ENCODE measurements around the gene ERC2. TPM values are rescaled to one million over a fixed set of nuclear protein-coding genes. Genes with fewer than 3 reads are reported as not detected.

The ERC2 gene
- total and polyA plus RNA-seq, 2 of the 8 experiments (the other 6 are each of a cell fraction or from before 2014, with no cell fraction given): 16.4 to 22.8 TPM

DNA sequence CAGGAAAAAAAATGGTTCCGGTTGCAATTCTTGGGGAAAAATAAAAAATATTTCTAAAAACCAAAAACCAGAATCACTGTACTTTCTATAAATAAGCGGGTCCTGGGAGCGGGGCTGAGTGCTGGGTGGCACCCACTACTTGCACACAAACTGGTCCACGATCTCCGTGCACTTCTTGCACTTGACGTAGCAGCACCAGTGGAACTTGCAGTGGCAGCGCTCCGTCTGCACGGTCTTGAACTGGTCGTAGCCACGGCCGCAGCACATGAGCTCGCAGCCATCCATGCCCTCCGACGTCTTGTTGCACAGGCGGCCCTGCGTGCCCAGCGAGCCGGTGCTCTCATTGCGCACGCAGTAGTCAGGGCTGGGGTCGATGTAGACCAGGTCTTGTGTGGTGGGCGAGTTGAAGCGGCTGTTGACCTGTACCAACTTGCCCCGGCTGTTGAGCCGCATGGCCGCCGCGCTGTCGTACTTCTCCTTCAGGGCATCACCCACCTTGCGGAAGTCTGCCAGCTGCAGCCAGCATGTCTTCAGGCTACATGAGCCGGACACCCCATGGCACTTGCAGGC lies 998.2 kb downstream of the ERC2 start:
- Histone ChIP-seq H2AK5ac (ENCODE audit: low read depth, low read length) (no peak overlapping the region), H2BK5ac (ENCODE audit: low read depth, low read length) (no peak overlapping the region), H4K91ac (replicated peaks; ENCODE audit: insufficient read length, low read length) (no peak overlapping the region), H3K9ac (replicated peaks in 1 of 4; ENCODE audit: extremely low read depth in 1 of 4, low read depth in 3 of 4, low read length in 3 of 4) (no peak overlapping the region), H2BK20ac (ENCODE audit: low read length) (no peak overlapping the region), H3K14ac (ENCODE audit: insufficient read length) (no peak overlapping the region), H3K56ac (replicated peaks; ENCODE audit: insufficient read length, low read depth, low read length) (no peak overlapping the region), H3K4me1 (replicated peaks in 1 of 4; ENCODE audit: control insufficient read depth in 3 of 4, insufficient read depth in 4 of 4, low read length in 3 of 4) (no peaks in the 10 kb centered on the region; a peak in 1 of 7 replicates), H2BK15ac (ENCODE audit: low read length) (no peak overlapping the region; the same call in 1 of the 2 replicates), H4K20me1 (replicated peaks in 1 of 2; ENCODE audit: control insufficient read depth in 1 of 2, insufficient read depth in 2 of 2, low read length in 2 of 2) (no peaks in the 10 kb centered on the region), H2BK120ac (replicated peaks; ENCODE audit: low read depth, low read length) (no peak overlapping the region), H3K9me3 (ENCODE audit: insufficient read depth in 2 of 2, low read depth in 1 of 2, low read length in 1 of 2) (no peaks in the 10 kb centered on the region), H3K4me2 (ENCODE audit: insufficient read depth in 1 of 2, low read depth in 2 of 2, low read length in 2 of 2) (no peak overlapping the region), H2BK12ac (ENCODE audit: low read depth, low read length) (peak overlapping the region; percentile 51; the same call in 1 of the 2 replicates), H3K27me3 (replicated peaks in 1 of 4; ENCODE audit: control insufficient read depth in 3 of 4, extremely low read depth in 1 of 4, insufficient read depth in 3 of 4, low read length in 3 of 4) (peaks cover 11 to 18% (median 15%) of the 10 kb centered on the region in 4 experiments), H4K5ac (ENCODE audit: insufficient read length, low read depth, low read length) (no peak overlapping the region), H3K36me3 (ENCODE audit: control insufficient read depth in 2 of 4, insufficient read depth in 4 of 4, low read length in 3 of 4) (no peaks in the 10 kb centered on the region), H3K4ac (replicated peaks; ENCODE audit: insufficient read length, low read depth, low read length) (no peak overlapping the region), H4K8ac (ENCODE audit: extremely low read depth, insufficient read depth, low read length) (peak overlapping the region; percentile 11; the same call in 1 of the 2 replicates), H3K4me3 (ENCODE audit: extremely low read depth in 1 of 4, insufficient read depth in 2 of 4, low read depth in 3 of 4, low read length in 4 of 4) (no peak overlapping the region), H3K23ac (ENCODE audit: insufficient read length) (no peak overlapping the region), H3K18ac (ENCODE audit: extremely low read depth, low read length) (no peak overlapping the region), H3K79me1 (ENCODE audit: low read depth, low read length) (no peaks in the 10 kb centered on the region), H3K79me2 (ENCODE audit: control insufficient read depth in 1 of 2, insufficient read depth in 2 of 2, low read length in 2 of 2) (no peaks in the 10 kb centered on the region), H2AFZ (ENCODE audit: low read length) (no peak overlapping the region), H3K23me2 (ENCODE audit: low read depth, low read length) (peaks cover 6% of the 10 kb centered on the region; the same call in 1 of the 2 replicates), H3K27ac (ENCODE audit: low read depth, low read length) (no peak overlapping the region)
- FAIRE-seq (no peak), DNase-seq (ENCODE audit: low read depth in 1 of 2, low spot score in 2 of 2) (peak in 1 of 2 experiments; percentile 37)
- ChIA-PET POLR2A (ENCODE audit: partially characterized antibody) (no interaction called here), CTCF (ENCODE audit: partially characterized antibody) (interaction anchor here (0.9 to 1.8 kb wide), 4 partner anchors 12 to 139 kb away, joined by 3 to 5 read pairs (median 4); no protein-coding TSS in a partner anchor)
- 93% methylated on average over 32 of the region's 32 CpGs; no CpG with 5 or more reads in 1 of the 2 experiments for WGBS, 2 experiments (ENCODE audit: extremely low coverage in 1 of 2, insufficient coverage in 1 of 2, insufficient read length in 1 of 2, insufficient replicate concordance in 2 of 2, low coverage in 1 of 2, low lambda C conversion rate in 2 of 2, missing lambda C conversion rate in 1 of 2)
- TF ChIP-seq SUZ12 (IDR thresholded peaks at IDR 0.05; ENCODE audit: low read length): no peak
- TF ChIP-seq RNF2 (IDR thresholded peaks at IDR 0.05; ENCODE audit: borderline replicate concordance, low read depth, low read length, missing control alignments, poor library complexity, severe bottlenecking): no peak
- no peak for TF ChIP-seq JUN (IDR thresholded peaks at IDR 0.05; ENCODE audit: low read depth, low read length)
- no peak for TF ChIP-seq KDM4A (IDR thresholded peaks at IDR 0.05; ENCODE audit: low read depth, low read length, severe bottlenecking)
- no peak for TF ChIP-seq ZNF274 (IDR thresholded peaks at IDR 0.05; ENCODE audit: borderline replicate concordance, extremely low read depth, low read length)
- TF ChIP-seq, protein P1, sequence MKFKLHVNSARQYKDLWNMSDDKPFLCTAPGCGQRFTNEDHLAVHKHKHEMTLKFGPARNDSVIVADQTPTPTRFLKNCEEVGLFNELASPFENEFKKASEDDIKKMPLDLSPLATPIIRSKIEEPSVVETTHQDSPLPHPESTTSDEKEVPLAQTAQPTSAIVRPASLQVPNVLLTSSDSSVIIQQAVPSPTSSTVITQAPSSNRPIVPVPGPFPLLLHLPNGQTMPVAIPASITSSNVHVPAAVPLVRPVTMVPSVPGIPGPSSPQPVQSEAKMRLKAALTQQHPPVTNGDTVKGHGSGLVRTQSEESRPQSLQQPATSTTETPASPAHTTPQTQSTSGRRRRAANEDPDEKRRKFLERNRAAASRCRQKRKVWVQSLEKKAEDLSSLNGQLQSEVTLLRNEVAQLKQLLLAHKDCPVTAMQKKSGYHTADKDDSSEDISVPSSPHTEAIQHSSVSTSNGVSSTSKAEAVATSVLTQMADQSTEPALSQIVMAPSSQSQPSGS (IDR thresholded peaks at IDR 0.05; ENCODE audit: low read length): no peak
- TF ChIP-seq HDAC6 (IDR thresholded peaks at IDR 0.05; ENCODE audit: low read depth, low read length): no peak
- TF ChIP-seq POLR2AphosphoS5 (IDR thresholded peaks at IDR 0.05; ENCODE audit: low read depth, low read length): no peak

Data from H1 (cell line).